Fibroblast of skin of left quadriceps (primary cell): ENCODE measurements around the gene PSMD3.
A peak's percentile ranks its signal among the peaks of the same experiment; 100 is the strongest.
"Not testable (repeated sequence)": the region's sequence is repeated elsewhere in the genome, so short reads cannot be mapped to it uniquely, and the experiment has no call there.

Experiments used
- DNase-seq, 2 experiments: peaks; one replicate each; pipeline ENCODE4 v3.0.0-alpha.2; 2013; ENCODE audit warnings: low read depth in 2 of 2

Gene PSMD3

GRCh38 chr17:39980351-39981206, at the start of gene PSMD3:
PSMD3 (plus strand) TSS chr17:39980807; CDS start chr17:39980971, 164 bp downstream.
- peak; percentile 99 to 100 for DNase-seq

DNA sequence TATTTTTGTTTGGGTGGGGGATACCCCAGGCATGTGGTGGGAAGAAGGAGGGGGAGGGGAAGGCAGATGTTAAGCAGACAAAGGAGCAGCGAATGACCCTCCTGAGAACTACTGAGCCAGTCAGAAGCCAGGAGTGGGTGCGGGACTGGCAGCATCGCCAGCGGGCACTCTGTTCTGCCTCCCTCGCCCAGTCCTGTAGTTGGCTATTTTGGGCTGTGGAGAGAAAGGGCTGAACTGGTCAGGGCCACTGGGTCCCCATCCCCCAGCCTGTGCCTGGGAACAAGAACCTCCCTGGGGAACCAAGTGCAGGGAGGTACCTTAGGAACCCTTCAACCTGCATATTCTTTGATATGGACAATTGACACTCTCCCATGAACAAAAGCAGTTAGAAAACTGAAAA, 46.7 kb upstream of the PSMD3 start:
- no peak for DNase-seq

DNA sequence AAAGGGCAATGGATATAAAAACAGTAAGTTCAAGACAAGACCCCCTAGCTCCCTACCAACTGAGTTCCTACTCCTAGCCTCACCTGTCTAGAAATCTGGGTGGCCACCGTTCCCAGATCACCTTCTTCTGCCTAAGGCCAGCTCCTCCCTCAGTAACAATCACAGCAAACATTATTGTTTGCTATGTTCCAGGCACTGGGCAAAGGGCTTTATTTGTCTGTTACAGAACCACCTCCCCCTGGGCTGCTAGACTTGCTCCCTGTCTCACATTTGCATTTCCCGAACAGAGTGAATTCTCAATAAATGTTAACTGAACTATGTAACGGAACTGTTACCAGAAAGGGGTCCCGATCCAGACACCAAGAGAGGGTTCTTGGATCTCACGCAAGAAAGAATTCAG, 46.3 kb upstream of the PSMD3 start:
- DNase-seq: no peak

DNA sequence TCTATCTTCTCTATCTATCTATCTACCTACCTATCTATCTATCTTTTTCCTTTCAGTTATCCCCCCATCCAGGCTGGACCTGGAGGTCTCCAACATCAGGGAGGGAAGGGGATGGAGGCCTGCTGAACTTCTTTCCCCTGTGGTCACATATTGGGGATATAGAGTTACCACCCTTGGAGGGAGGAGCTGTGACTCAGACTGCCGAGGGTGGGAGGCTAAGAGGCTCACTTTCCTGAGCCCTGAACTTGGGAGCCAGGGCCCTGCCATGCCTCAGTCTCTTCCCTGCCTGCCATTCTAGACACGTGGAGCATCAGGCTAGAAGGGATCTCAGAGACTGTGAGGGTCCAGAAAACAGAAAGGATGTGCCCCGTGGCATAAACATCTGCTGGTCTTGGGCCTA, 44.7 kb upstream of the PSMD3 start:
- DNase-seq: no peak

DNA sequence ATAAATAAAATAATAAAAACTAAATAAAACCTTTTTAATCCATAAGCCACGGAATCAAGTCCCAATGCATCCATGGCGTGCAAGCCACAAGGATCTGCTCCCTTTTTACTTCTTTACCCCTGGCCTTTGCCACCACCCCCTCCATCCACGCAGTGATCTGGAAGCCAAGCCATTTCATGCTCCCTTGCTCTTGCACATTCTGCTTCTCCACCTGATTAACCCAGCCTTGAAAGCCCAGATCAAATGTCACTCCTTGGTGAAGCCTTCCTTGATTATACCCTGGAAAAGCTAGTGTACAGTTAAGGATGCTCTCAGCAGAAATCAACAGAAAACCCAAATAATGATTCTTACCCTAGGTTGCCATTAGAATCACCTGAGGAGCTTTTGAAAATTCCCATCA, 43.2 kb upstream of the PSMD3 start:
- DNase-seq: no peak

GRCh38 chr17:39938140-39938869, 42.3 kb upstream of the PSMD3 start:
- no peak for DNase-seq

DNA sequence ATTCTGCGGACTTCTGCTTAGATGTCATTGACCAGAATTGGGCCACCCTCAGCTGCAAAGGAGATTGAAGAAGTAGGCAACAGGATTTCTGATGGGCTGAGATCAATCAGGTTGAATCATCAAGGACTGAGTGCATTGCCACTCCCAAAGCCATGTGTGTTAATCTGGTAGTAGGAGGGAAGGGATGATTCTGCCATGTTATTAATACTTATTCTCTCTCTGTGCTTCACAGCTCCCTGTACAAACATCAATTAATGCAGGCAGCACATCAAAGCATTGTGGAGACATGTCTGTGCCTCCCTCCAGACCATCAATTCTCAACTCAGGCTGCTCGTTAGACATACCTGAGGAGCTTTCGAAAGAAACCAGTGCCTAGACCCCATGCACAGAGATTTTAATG, 41.5 kb upstream of the PSMD3 start:
- no peak for DNase-seq

GRCh38 chr17:39939588-39940419, 40.8 kb upstream of the PSMD3 start:
- DNase-seq: peak; percentile 62 to 69

- no peak for DNase-seq
Measured at GRCh38 chr17:39943702-39944392, 36.8 kb upstream of the PSMD3 start.

DNA sequence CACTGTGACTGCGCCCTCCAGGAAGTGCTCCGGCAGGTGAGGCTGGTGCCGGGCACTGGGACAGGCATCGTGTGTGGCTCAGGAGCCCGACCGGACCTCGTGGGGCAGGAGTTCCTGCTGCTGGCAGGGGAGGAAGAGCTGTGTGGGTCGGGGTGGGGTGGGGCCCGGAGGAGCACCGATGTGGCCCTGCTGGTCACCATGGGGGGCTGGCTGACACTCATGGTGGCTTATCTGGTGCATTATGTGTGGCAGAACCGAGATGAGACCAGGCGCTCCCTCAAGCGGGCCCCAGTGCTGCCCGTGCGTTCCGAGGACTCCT, 36.3 kb upstream of the PSMD3 start:
- DNase-seq: no peak

DNA sequence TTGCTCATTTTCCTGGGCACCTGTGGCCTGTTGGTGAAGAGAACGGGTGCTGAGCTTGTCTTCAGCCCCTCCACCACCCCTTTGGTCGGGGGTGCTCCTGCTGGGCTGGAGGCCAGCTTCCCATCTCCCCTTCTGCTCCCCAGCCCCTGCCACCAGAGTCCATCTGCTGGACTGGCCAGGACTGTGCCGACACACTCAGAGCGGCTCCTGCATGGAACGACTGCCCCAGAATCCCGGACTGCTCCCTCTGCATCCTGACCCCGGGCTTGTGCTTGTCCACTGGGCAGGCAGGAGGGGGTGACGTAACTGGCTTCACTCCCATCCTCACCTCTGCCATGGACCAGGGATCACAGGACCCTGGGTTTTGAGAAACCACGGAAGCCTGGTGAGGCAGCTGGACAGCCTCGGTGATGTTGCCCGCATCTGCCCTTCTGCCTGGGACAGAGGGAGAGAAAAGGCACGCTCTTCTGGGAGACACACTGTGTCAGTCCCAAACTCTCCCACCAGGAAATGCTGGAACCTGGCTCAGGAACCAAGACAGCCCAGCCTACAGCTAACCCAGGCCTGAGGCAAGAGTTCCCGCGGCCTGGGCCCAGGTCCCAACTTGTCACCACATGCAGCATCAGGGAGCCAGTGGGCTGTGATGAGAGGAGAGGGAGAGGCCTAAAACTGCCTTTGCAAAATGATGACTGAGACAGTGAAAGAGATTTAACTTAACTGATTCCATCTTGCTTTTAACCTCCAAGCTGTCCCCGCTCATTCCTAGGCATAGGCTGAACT, 33.9 kb upstream of the PSMD3 start:
- DNase-seq: no peak

DNA sequence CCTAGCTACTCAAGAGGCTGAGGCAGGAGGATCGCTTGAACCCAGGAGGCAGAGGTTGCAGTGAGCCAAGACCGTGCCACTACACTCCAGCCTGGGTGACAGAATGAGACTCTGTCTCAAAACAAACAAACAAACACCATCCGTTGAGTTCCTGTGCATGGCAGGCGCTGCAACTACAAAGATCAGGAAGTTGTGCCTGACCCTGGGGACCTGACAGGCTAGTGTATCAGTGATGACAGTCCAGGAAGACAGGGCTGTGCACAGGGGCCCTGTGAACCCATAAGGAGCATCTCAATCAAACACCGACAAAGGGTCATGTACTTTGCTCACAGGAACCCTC, 32.1 kb upstream of the PSMD3 start:
- DNase-seq: not testable (repeated sequence)

DNA sequence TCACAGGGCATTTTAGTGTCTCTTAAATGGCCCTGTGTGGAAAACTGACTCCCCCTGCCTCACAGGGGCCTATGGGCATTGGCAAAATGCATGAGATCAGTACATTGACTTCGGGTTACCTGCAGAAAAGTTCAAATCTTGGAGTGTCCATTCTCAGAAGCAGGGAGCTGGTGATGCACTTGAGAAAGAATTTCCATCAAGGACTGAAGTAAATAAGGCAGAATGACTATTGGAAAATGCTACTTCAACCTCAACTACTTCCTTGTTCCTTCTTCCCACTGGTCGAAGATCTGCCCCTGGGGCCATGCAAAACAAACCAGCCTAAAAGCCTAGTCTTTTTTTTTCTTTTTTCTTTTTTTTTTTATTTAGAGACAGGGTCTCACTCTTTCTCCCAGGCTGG, 31.6 kb upstream of the PSMD3 start:
- DNase-seq: no peak

- DNase-seq: no peak
Measured at GRCh38 chr17:39950871-39951348, 29.7 kb upstream of the PSMD3 start.

GRCh38 chr17:39951924-39952679, 28.5 kb upstream of the PSMD3 start:
- DNase-seq: no peak

DNA sequence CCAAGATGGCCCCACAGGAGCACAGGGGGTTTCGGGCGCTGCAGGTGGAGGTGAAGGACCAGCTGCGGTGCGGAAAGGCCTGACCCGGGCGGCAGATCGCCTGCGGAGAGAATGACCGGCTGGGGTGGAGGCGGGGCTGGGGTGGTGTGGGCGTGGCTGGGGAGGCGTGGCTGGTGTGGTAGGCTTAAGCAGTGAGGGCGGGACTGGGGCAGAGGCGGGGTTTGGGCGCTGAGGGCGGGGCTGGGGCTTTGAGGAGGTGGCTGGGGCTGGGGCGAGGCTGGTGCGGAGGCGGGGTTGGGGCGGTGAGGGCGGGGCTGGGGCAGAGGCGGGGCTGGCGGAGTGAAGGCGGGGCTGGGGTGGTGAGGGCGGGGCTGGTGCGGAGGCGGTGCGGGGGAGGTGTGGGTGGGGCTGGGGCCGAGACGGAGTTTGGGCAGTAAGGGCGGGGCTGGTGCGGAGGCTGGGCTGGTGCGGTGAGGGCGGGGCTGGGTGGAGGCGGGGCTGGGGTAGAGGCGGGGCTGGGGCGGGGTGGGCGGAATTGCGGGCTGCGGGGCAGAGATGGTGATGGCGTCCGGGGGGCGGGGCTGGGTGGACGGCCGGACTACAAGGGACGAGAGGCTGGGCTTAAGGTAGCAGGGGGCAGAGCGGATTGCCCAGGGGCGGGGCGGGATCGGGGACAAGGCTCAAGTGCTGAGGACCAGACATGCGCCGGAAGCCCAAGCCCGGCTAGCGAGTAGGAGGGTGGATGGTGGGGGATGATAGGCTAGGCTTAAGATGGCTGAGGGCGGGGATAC, 27.7 kb upstream of the PSMD3 start:
- DNase-seq: peak; percentile 84

DNA sequence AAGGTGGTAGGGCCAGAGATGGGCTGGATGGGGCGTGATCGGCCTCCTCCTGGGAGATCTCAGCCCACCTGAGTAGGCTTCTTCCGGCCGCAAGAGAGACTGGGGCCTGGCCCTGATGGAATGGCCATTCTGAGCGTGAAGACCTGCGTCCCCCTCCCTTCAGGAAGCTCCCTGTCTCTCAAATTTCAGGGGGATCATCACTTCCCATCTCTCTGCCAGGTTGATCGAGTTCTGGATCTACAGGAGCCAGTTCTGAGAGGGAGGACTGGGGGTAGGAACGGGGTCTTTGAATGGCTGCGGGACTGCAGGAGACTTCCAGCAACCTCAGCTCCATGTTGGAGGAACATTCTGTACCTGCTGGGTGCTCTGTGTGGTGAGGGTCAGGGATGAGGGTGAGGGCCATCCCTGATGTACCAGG, 27.1 kb upstream of the PSMD3 start:
- DNase-seq: no peak

DNA sequence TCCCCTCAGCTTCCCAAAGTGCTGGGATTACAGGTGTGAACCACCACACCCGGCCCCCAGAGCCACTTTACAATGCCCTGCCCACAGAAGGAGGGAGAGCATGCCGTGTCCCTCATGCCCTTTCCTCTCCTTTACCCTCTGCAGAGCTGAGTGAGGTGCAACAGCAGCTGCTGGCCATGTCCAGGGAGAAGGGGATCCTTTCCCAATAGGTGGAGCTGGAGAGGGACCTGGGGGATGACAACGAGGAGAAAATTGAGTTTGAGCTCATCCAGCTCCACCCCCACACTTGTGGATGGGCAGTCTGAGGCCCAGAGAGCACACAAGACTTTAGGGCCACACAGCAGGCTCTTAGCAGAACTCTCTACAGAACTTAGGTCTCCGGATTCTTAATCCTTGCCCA, 25.7 kb upstream of the PSMD3 start:
- no peak for DNase-seq

- DNase-seq: no peak
Measured at GRCh38 chr17:39955726-39956225, 24.8 kb upstream of the PSMD3 start.
